Breast epithelium (tissue), 3 donors: ENCODE measurements around the gene CIAPIN1.

Experiments
- POLR2A ChIP-seq: fragments of 450-650 bp; IDR thresholded peaks from one replicate; pipeline ENCODE4 v1.6.1; 2016; ENCODE audit warnings: antibody characterized with exemption, mild to moderate bottlenecking, moderate library complexity
- POLR2AphosphoS5 ChIP-seq, 3 donors: sonication (generic); formaldehyde crosslinking; IDR thresholded peaks; one replicate each; pipeline ENCODE4 v1.6.1; 2017; ENCODE audit warnings: antibody characterized with exemption in 3 of 3
- TF ChIP-seq, protein P1 (sequence below), 3 donors: fragments of 450-650 bp; IDR thresholded peaks; one replicate each; pipeline ENCODE4 v1.5.1; 2016 to 2017; ENCODE audit warnings: antibody characterized with exemption in 3 of 3, mild to moderate bottlenecking in 3 of 3, moderate library complexity in 3 of 3

DNA sequence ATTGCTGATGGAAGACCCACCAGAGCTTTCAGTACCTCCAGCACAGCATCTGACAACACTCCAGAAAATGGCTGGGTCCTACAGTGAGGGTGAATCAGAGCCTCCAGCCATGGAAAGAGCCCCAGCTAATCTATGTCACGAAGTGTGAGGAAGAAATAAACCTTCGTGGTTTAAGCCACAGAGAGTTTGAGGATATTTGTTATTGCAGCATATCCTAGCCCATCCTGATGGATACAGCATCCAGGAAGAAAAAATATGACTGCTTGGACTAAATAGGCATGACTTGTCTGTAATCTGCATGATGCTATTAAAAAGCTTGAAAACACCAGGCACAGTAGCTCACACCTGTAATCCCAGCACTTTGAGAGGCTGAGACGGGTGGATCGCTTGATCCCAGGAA, 55.9 kb downstream of the CIAPIN1 start:
- TF ChIP-seq, protein P1, sequence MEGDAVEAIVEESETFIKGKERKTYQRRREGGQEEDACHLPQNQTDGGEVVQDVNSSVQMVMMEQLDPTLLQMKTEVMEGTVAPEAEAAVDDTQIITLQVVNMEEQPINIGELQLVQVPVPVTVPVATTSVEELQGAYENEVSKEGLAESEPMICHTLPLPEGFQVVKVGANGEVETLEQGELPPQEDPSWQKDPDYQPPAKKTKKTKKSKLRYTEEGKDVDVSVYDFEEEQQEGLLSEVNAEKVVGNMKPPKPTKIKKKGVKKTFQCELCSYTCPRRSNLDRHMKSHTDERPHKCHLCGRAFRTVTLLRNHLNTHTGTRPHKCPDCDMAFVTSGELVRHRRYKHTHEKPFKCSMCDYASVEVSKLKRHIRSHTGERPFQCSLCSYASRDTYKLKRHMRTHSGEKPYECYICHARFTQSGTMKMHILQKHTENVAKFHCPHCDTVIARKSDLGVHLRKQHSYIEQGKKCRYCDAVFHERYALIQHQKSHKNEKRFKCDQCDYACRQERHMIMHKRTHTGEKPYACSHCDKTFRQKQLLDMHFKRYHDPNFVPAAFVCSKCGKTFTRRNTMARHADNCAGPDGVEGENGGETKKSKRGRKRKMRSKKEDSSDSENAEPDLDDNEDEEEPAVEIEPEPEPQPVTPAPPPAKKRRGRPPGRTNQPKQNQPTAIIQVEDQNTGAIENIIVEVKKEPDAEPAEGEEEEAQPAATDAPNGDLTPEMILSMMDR (IDR thresholded peaks at IDR 0.05): no peak
- no peak for TF ChIP-seq POLR2AphosphoS5 (IDR thresholded peaks at IDR 0.05)
- no peak for TF ChIP-seq POLR2A
